Muscle of leg (tissue), 11 donors: ENCODE measurements around the gene TRIM44. TPM values are rescaled to one million over a fixed set of nuclear protein-coding genes. Genes with fewer than 3 reads are reported as not detected.
A peak's percentile ranks its signal among the peaks of the same experiment; 100 is the strongest.
"Not testable (repeated sequence)": the region's sequence is repeated elsewhere in the genome, so short reads cannot be mapped to it uniquely, and the experiment has no call there.

Source experiments
- DNase-seq: peaks from one replicate; pipeline ENCODE4 v3.0.0; 2013
- H3K27ac ChIP-seq: one replicate; pipeline ENCODE4 v1.5.1; 2013; ENCODE audit warnings: mild to moderate bottlenecking, low read length, control low read depth
- H3K27me3 ChIP-seq: one replicate; pipeline ENCODE4 v1.6.1; 2013; ENCODE audit warnings: low read length; ENCODE audit not compliant: control insufficient read depth, insufficient read depth
- H3K36me3 ChIP-seq: one replicate; pipeline ENCODE4 v1.6.1; 2013; ENCODE audit warnings: low read length; ENCODE audit not compliant: control insufficient read depth, insufficient read depth
- H3K4me1 ChIP-seq: one replicate; pipeline ENCODE4 v1.6.1; 2013; ENCODE audit warnings: low read length; ENCODE audit not compliant: control insufficient read depth, insufficient read depth
- H3K4me3 ChIP-seq: one replicate; pipeline ENCODE4 v1.5.1; 2013; ENCODE audit warnings: low read length, control low read depth
- H3K9me3 ChIP-seq: replicated peaks from 2 replicates; pipeline ENCODE4 v1.6.1; 2013; ENCODE audit warnings: low read depth, low read length; ENCODE audit not compliant: control insufficient read depth
- WGBS: methylation state at CpG from one replicate; pipeline ENCODE4 v1.1.5; 2013; ENCODE audit warnings: missing lambda C conversion rate; ENCODE audit not compliant: insufficient coverage; 5-methylcytosine and 5-hydroxymethylcytosine counted together
- polyA plus RNA-seq, 8 donors: library from polyadenylated mRNA; unstranded; fragments of 120-200 nt; gene quantifications; one replicate each; pipeline versions ENCODE4 v1.2.1 to v1.2.3, GENCODE V29; 2013; ENCODE audit warnings: inconsistent platforms in 1 of 8, low replicate concordance in 1 of 8; ENCODE audit not compliant: insufficient read length in 8 of 8, insufficient read depth in 1 of 8
- total RNA-seq: library from RNA; stranded (reverse); fragments of 120-200 nt; gene quantifications from one replicate; pipeline ENCODE4 v1.2.4, GENCODE V29; 2013

TRIM44 gene
- total and polyA plus RNA-seq, 9 donors: 20.0 to 50.2 (median 37.3) TPM

GRCh38 chr11:35765211-35765610, 102.6 kb downstream of the TRIM44 start:
- DNase-seq: no peak
- 100% methylated on average over 1 of the region's 1 CpG for WGBS
- H3K4me1 ChIP-seq: peaks cover 2% of the 10 kb centered on the region
- no peak overlapping the region for H3K27ac ChIP-seq
- H3K9me3 ChIP-seq: no peaks in the 10 kb centered on the region
- H3K36me3 ChIP-seq: no peaks in the 10 kb centered on the region
- no peak overlapping the region for H3K4me3 ChIP-seq
- no peaks in the 10 kb centered on the region for H3K27me3 ChIP-seq

- Histone ChIP-seq H3K27me3 (no peaks in the 10 kb centered on the region), H3K4me3 (no peak overlapping the region), H3K27ac (no peak overlapping the region), H3K4me1 (peaks cover 2% of the 10 kb centered on the region), H3K9me3 (no peaks in the 10 kb centered on the region), H3K36me3 (no peaks in the 10 kb centered on the region)
- DNase-seq: no peak
- WGBS: 93% methylated on average over 4 of the region's 4 CpGs
Measured at GRCh38 chr11:35766651-35767050, 104.1 kb downstream of the TRIM44 start.

- H3K36me3 ChIP-seq, H3K4me3 ChIP-seq, DNase-seq, H3K27ac ChIP-seq, H3K4me1 ChIP-seq, H3K27me3 ChIP-seq, H3K9me3 ChIP-seq: not testable (repeated sequence)
- WGBS: no CpG with 5 or more reads among the region's 1 CpG
Measured at GRCh38 chr11:35770425-35770824, 107.8 kb downstream of the TRIM44 start.

GRCh38 chr11:35771722-35772121, 109.1 kb downstream of the TRIM44 start:
- no peak overlapping the region for H3K27ac ChIP-seq
- H3K9me3 ChIP-seq: no peaks in the 10 kb centered on the region
- DNase-seq: no peak
- WGBS: 98% methylated on average over 4 of the region's 5 CpGs
- H3K36me3 ChIP-seq: no peaks in the 10 kb centered on the region
- no peaks in the 10 kb centered on the region for H3K4me1 ChIP-seq
- no peaks in the 10 kb centered on the region for H3K27me3 ChIP-seq
- no peak overlapping the region for H3K4me3 ChIP-seq

- not testable (repeated sequence) for H3K27me3 ChIP-seq, DNase-seq, H3K4me3 ChIP-seq, H3K4me1 ChIP-seq, H3K36me3 ChIP-seq, H3K27ac ChIP-seq
- peaks cover 12% of the 10 kb centered on the region for H3K9me3 ChIP-seq
- WGBS: no CpG with 5 or more reads among the region's 3 CpGs
Measured at GRCh38 chr11:35777241-35777640, 114.7 kb downstream of the TRIM44 start.

GRCh38 chr11:35778943-35779342, 116.4 kb downstream of the TRIM44 start:
- H3K36me3 ChIP-seq, DNase-seq, H3K27me3 ChIP-seq, H3K4me1 ChIP-seq, H3K4me3 ChIP-seq, H3K27ac ChIP-seq: not testable (repeated sequence)
- peaks cover 12% of the 10 kb centered on the region for H3K9me3 ChIP-seq
- 94% methylated on average over 8 of the region's 8 CpGs for WGBS

GRCh38 chr11:35779409-35779808, 116.8 kb downstream of the TRIM44 start:
- H3K4me1 ChIP-seq: no peaks in the 10 kb centered on the region
- H3K27me3 ChIP-seq: no peaks in the 10 kb centered on the region
- H3K9me3 ChIP-seq: peaks cover 12% of the 10 kb centered on the region
- H3K4me3 ChIP-seq: no peak overlapping the region
- H3K27ac ChIP-seq: no peak overlapping the region
- WGBS: 100% methylated on average over 2 of the region's 5 CpGs
- DNase-seq: no peak
- no peaks in the 10 kb centered on the region for H3K36me3 ChIP-seq

GRCh38 chr11:35780951-35781860, 118.6 kb downstream of the TRIM44 start:
- no peak for DNase-seq
- Histone ChIP-seq H3K27me3 (no peaks in the 10 kb centered on the region), H3K4me1 (no peaks in the 10 kb centered on the region), H3K36me3 (no peaks in the 10 kb centered on the region), H3K4me3 (no peak overlapping the region), H3K9me3 (peaks cover 12% of the 10 kb centered on the region), H3K27ac (no peak overlapping the region)
- WGBS: 64% methylated on average over 4 of the region's 7 CpGs

- DNase-seq: peak; percentile 33
- H3K27me3 ChIP-seq: no peaks in the 10 kb centered on the region
- peaks cover 4% of the 10 kb centered on the region for H3K4me1 ChIP-seq
- no peak overlapping the region for H3K27ac ChIP-seq
- H3K4me3 ChIP-seq: no peak overlapping the region
- H3K36me3 ChIP-seq: no peaks in the 10 kb centered on the region
- peaks cover 12% of the 10 kb centered on the region for H3K9me3 ChIP-seq
- WGBS: no CpG with 5 or more reads among the region's 3 CpGs
Measured at GRCh38 chr11:35781861-35782470, 119.4 kb downstream of the TRIM44 start.

GRCh38 chr11:35783809-35784208, 121.2 kb downstream of the TRIM44 start:
- no peaks in the 10 kb centered on the region for H3K36me3 ChIP-seq
- no peaks in the 10 kb centered on the region for H3K27me3 ChIP-seq
- WGBS: no CpG with 5 or more reads among the region's 3 CpGs
- no peak for DNase-seq
- no peak overlapping the region for H3K27ac ChIP-seq
- H3K4me1 ChIP-seq: peaks cover 5% of the 10 kb centered on the region
- peaks cover 9% of the 10 kb centered on the region for H3K9me3 ChIP-seq
- H3K4me3 ChIP-seq: no peak overlapping the region
